Smooth muscle cell of the umbilical artery (primary cell): ENCODE results near the gene XIST. TPM values are rescaled to one million over a fixed set of nuclear protein-coding genes. Genes with fewer than 3 reads are reported as not detected.

Experiments
- total RNA-seq: library from RNA; depleted of rRNA; stranded (reverse); fragments of >200 nt; gene quantifications from 2 replicates; pipeline ENCODE4 v1.2.3, GENCODE V29; 2014

The XIST gene
- 0.09 and 112 TPM in 2 replicates for total RNA-seq

DNA sequence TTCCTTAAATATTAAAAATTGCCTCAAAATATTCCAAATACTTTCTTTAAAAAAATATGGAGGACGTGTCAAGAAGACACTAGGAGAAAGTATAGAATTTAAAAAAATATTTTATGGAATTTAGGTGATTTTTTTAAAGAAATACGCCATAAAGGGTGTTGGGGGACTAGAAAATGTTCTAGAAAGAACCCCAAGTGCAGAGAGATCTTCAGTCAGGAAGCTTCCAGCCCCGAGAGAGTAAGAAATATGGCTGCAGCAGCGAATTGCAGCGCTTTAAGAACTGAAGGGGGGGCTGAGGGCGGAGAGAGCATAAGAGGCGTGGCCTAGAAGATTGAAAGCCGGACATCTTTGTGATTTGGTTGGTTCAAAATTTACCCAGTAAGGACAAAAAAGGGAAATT, at the start of gene XIST:
XIST (minus strand) TSS at position 248 of the 400 bp plus-strand sequence.

